Skeletal muscle satellite cell (primary cell): ENCODE data around the gene PCDH19. TPM values are rescaled to one million over a fixed set of nuclear protein-coding genes. Genes with fewer than 3 reads are reported as not detected.
"Not testable (repeated sequence)": the region's sequence is repeated elsewhere in the genome, so short reads cannot be mapped to it uniquely, and the experiment has no call there.

ENCODE experiments used
- H3K27me3 ChIP-seq: 2 replicates; pipeline ENCODE4 v1.7.0; 2013; ENCODE audit warnings: low read length; ENCODE audit not compliant: control insufficient read depth, insufficient read depth
- H3K36me3 ChIP-seq: 2 replicates; pipeline ENCODE4 v1.7.0; 2013; ENCODE audit warnings: mild to moderate bottlenecking, control low read depth, low read length; ENCODE audit not compliant: insufficient read depth
- H3K4me1 ChIP-seq: 2 replicates; pipeline ENCODE4 v1.7.0; 2013; ENCODE audit warnings: low read length; ENCODE audit not compliant: control insufficient read depth, insufficient read depth
- H3K4me2 ChIP-seq: 2 replicates; pipeline ENCODE4 v1.7.0; 2013; ENCODE audit warnings: mild to moderate bottlenecking, low read length
- H3K4me3 ChIP-seq: 2 replicates; pipeline ENCODE4 v1.7.0; 2013; ENCODE audit warnings: low read length
- H3K9ac ChIP-seq: 2 replicates; pipeline ENCODE4 v1.7.0; 2013; ENCODE audit warnings: mild to moderate bottlenecking, low read depth, low read length, moderate library complexity
- H3K9me3 ChIP-seq: replicated peaks from 2 replicates; pipeline ENCODE4 v1.7.0; 2013; ENCODE audit warnings: mild to moderate bottlenecking, control low read depth, low read length
- total RNA-seq: library from RNA; depleted of rRNA; stranded (reverse); fragments of >200 nt; gene quantifications from 2 replicates; pipeline ENCODE4 v1.2.3, GENCODE V29; 2012; rRNA removed

Gene PCDH19
- total RNA-seq, result under 0.01 and 0.66 TPM in 2 replicates

- Histone ChIP-seq H3K27me3 (peaks cover 25% of the 10 kb centered on the region), H3K9ac (peak within 1 kb of the TSS; percentile 8), H3K4me3 (peak within 1 kb of the TSS; percentile 63), H3K4me2 (peak within 1 kb of the TSS; percentile 77), H3K36me3 (no peaks in the 10 kb centered on the region), H3K4me1 (no peaks in the 10 kb centered on the region), H3K9me3 (peaks cover 9% of the 10 kb centered on the region)
Measured at GRCh38 chrX:100409610-100410590, at the start of gene PCDH19. Gene PCDH19 (minus strand): TSS chrX:100410273. CDS start chrX:100408597, 1,676 bp downstream.

- Histone ChIP-seq H3K9me3 (no peaks in the 10 kb centered on the region), H3K4me1 (no peaks in the 10 kb centered on the region), H3K4me2 (no peak overlapping the region), H3K36me3 (no peaks in the 10 kb centered on the region), H3K4me3 (no peak overlapping the region), H3K9ac (no peak overlapping the region), H3K27me3 (no peaks in the 10 kb centered on the region)
Measured at GRCh38 chrX:100449696-100450608, 39.9 kb upstream of the PCDH19 start.

- H3K4me3 ChIP-seq, result no peak overlapping the region
- H3K9ac ChIP-seq, result no peak overlapping the region
Measured at GRCh38 chrX:100447655-100448397, 37.8 kb upstream of the PCDH19 start.

GRCh38 chrX:100445593-100445992 is 35.5 kb upstream of the PCDH19 start:
- Histone ChIP-seq H3K9ac (no peak overlapping the region), H3K9me3 (no peaks in the 10 kb centered on the region), H3K4me1 (no peaks in the 10 kb centered on the region), H3K36me3 (no peaks in the 10 kb centered on the region), H3K4me3 (no peak overlapping the region), H3K27me3 (no peaks in the 10 kb centered on the region), H3K4me2 (no peak overlapping the region)

More at GRCh38 chrX:100447655-100448397, 37.8 kb upstream of the PCDH19 start:
- H3K36me3 ChIP-seq, result no peaks in the 10 kb centered on the region
- no peaks in the 10 kb centered on the region for H3K27me3 ChIP-seq
- no peaks in the 10 kb centered on the region for H3K4me1 ChIP-seq
- no peaks in the 10 kb centered on the region for H3K9me3 ChIP-seq
- peak overlapping the region; percentile 44 for H3K4me2 ChIP-seq

GRCh38 chrX:100441321-100441720 is 31.2 kb upstream of the PCDH19 start:
- not testable (repeated sequence) for H3K4me3 ChIP-seq, H3K9me3 ChIP-seq, H3K4me1 ChIP-seq, H3K36me3 ChIP-seq, H3K4me2 ChIP-seq, H3K9ac ChIP-seq
- H3K27me3 ChIP-seq, result peaks cover 14% of the 10 kb centered on the region

- no peaks in the 10 kb centered on the region for H3K9me3 ChIP-seq
- no peak overlapping the region for H3K4me2 ChIP-seq
- H3K27me3 ChIP-seq, result peaks cover 20% of the 10 kb centered on the region
- no peaks in the 10 kb centered on the region for H3K4me1 ChIP-seq
- H3K9ac ChIP-seq, result no peak overlapping the region
- no peaks in the 10 kb centered on the region for H3K36me3 ChIP-seq
- no peak overlapping the region for H3K4me3 ChIP-seq
Measured at GRCh38 chrX:100440006-100440405, 29.9 kb upstream of the PCDH19 start.

- H3K4me3 ChIP-seq, result no peak overlapping the region
- no peaks in the 10 kb centered on the region for H3K9me3 ChIP-seq
- H3K4me2 ChIP-seq, result no peak overlapping the region
- H3K4me1 ChIP-seq, result no peaks in the 10 kb centered on the region
- no peak overlapping the region for H3K9ac ChIP-seq
- no peaks in the 10 kb centered on the region for H3K36me3 ChIP-seq
- peaks cover 20% of the 10 kb centered on the region for H3K27me3 ChIP-seq
Measured at GRCh38 chrX:100435726-100436125, 25.7 kb upstream of the PCDH19 start.

- H3K27me3 ChIP-seq, result peaks cover 22% of the 10 kb centered on the region
- no peaks in the 10 kb centered on the region for H3K4me1 ChIP-seq
- no peak overlapping the region for H3K4me2 ChIP-seq
- H3K36me3 ChIP-seq, result no peaks in the 10 kb centered on the region
- H3K4me3 ChIP-seq, result no peak overlapping the region
- H3K9ac ChIP-seq, result no peak overlapping the region
- no peaks in the 10 kb centered on the region for H3K9me3 ChIP-seq
Measured at GRCh38 chrX:100424012-100424411, 13.9 kb upstream of the PCDH19 start.

- Histone ChIP-seq H3K4me3 (no peak overlapping the region), H3K27me3 (peaks cover 16% of the 10 kb centered on the region), H3K4me1 (no peaks in the 10 kb centered on the region), H3K36me3 (no peaks in the 10 kb centered on the region), H3K9ac (no peak overlapping the region), H3K4me2 (no peak overlapping the region), H3K9me3 (no peaks in the 10 kb centered on the region)
Measured at GRCh38 chrX:100418556-100418955, 8.5 kb upstream of the PCDH19 start.

GRCh38 chrX:100417681-100418080 is 7.6 kb upstream of the PCDH19 start:
- Histone ChIP-seq H3K4me2 (no peak overlapping the region), H3K36me3 (no peaks in the 10 kb centered on the region), H3K27me3 (peaks cover 17% of the 10 kb centered on the region), H3K9ac (no peak overlapping the region), H3K4me1 (no peaks in the 10 kb centered on the region), H3K4me3 (no peak overlapping the region), H3K9me3 (no peaks in the 10 kb centered on the region)

GRCh38 chrX:100413229-100413628 is 3.2 kb upstream of the PCDH19 start:
- Histone ChIP-seq H3K4me2 (peak overlapping the region; percentile 18), H3K27me3 (peaks cover 34% of the 10 kb centered on the region), H3K4me3 (no peak overlapping the region), H3K4me1 (no peaks in the 10 kb centered on the region), H3K9ac (no peak overlapping the region), H3K36me3 (no peaks in the 10 kb centered on the region), H3K9me3 (no peaks in the 10 kb centered on the region)
